Neural cell (in vitro differentiated cells): ENCODE measurements around the gene C3orf70. TPM values are rescaled to one million over a fixed set of nuclear protein-coding genes. Genes with fewer than 3 reads are reported as not detected.

Experiments used
- H2AFZ ChIP-seq: fragments of 200-600, 300-800 bp; sonication (generic), shearing (Covaris generic); 2 replicates; pipeline ENCODE4 v1.6.0; 2014; ENCODE audit warnings: low read depth, mild to moderate bottlenecking, antibody characterized with exemption, low read length, moderate library complexity
- H3F3A ChIP-seq: fragments of 200-600 bp; shearing (Covaris generic); 2 replicates; pipeline ENCODE4 v1.6.1; 2016; ENCODE audit warnings: mild to moderate bottlenecking, moderate library complexity, mixed read lengths, antibody characterized with exemption, low read length; ENCODE audit not compliant: insufficient read depth, poor library complexity, severe bottlenecking
- H3K27ac ChIP-seq: fragments of 200-600, 300-800 bp; sonication (generic), shearing (Covaris generic); 2 replicates; pipeline ENCODE4 v1.5.1; 2014; ENCODE audit warnings: mild to moderate bottlenecking, low read length, moderate library complexity
- H3K27me3 ChIP-seq: fragments of 300-800, 200-600 bp; sonication (generic), shearing (Covaris generic); 2 replicates; pipeline ENCODE4 v1.6.0; 2014; ENCODE audit warnings: mild to moderate bottlenecking, low read depth, low read length, moderate library complexity; ENCODE audit not compliant: insufficient read depth
- H3K36me3 ChIP-seq: fragments of 300-800, 200-600 bp; sonication (generic), shearing (Covaris generic); 2 replicates; pipeline ENCODE4 v1.5.1; 2014; ENCODE audit warnings: mild to moderate bottlenecking, antibody characterized with exemption, low read length, moderate library complexity; ENCODE audit not compliant: insufficient read depth
- H3K4me2 ChIP-seq: fragments of 300-800, 200-600 bp; sonication (generic), shearing (Covaris generic); 2 replicates; pipeline ENCODE4 v1.6.0; 2014; ENCODE audit warnings: mild to moderate bottlenecking, low read length
- H3K4me3 ChIP-seq: fragments of 300-800, 200-600 bp; sonication (generic), shearing (Covaris generic); 2 replicates; pipeline ENCODE4 v1.5.1; 2014; ENCODE audit warnings: mild to moderate bottlenecking, low read length, moderate library complexity
- H3K79me2 ChIP-seq: fragments of 200-600 bp; shearing (Covaris generic); replicated peaks from 2 replicates; pipeline ENCODE4 v1.6.0; 2014; ENCODE audit warnings: mild to moderate bottlenecking, low read length, moderate library complexity; ENCODE audit not compliant: insufficient read depth
- H3K9ac ChIP-seq: fragments of 300-800, 200-600 bp; sonication (generic), shearing (Covaris generic); 2 replicates; pipeline ENCODE4 v1.6.1; 2016; ENCODE audit warnings: mild to moderate bottlenecking, low read length, mixed read lengths
- H3K9me2 ChIP-seq: fragments of 200-600 bp; shearing (Covaris generic); 2 replicates; pipeline ENCODE4 v1.6.1; 2016; ENCODE audit warnings: mild to moderate bottlenecking, low read length, mixed read lengths; ENCODE audit not compliant: insufficient read depth
- H3K9me3 ChIP-seq: fragments of 200-600, 300-800 bp; sonication (generic), shearing (Covaris generic); 2 replicates; pipeline ENCODE4 v1.6.1; 2016; ENCODE audit warnings: mild to moderate bottlenecking, mixed run types, low read length, moderate library complexity, mixed read lengths
- H4K20me1 ChIP-seq: fragments of 200-600 bp; shearing (Covaris generic); 2 replicates; pipeline ENCODE4 v1.6.1; 2016; ENCODE audit warnings: mild to moderate bottlenecking, mixed run types; ENCODE audit not compliant: insufficient read depth
- CTCF ChIP-seq: fragments of 450-650 bp; IDR thresholded peaks from 2 replicates; pipeline ENCODE4 v1.5.1; 2014; ENCODE audit warnings: antibody characterized with exemption, mild to moderate bottlenecking, moderate library complexity; ENCODE audit not compliant: poor library complexity, severe bottlenecking
- EP300 ChIP-seq: fragments of 450-650 bp; conservative IDR thresholded peaks from 2 replicates; pipeline ENCODE4 v1.6.1; 2014; ENCODE audit warnings: antibody characterized with exemption, mild to moderate bottlenecking, moderate library complexity; ENCODE audit not compliant: poor library complexity, severe bottlenecking
- EZH2 ChIP-seq: fragments of 200-600, 300-800 bp; shearing (Covaris generic), sonication (generic); IDR thresholded peaks from 2 replicates; pipeline ENCODE4 v1.6.1; 2014; ENCODE audit warnings: antibody characterized with exemption, low read length, borderline replicate concordance, mild to moderate bottlenecking; ENCODE audit not compliant: insufficient read depth, poor library complexity, severe bottlenecking
- MXI1 ChIP-seq: fragments of 450-650 bp; conservative IDR thresholded peaks from 2 replicates; pipeline ENCODE4 v1.6.1; 2014; ENCODE audit warnings: antibody characterized with exemption, mild to moderate bottlenecking; ENCODE audit not compliant: poor library complexity, severe bottlenecking
- POLR2AphosphoS5 ChIP-seq: IDR thresholded peaks from 2 replicates; pipeline ENCODE4 v1.6.1; 2012
- RAD21 ChIP-seq: fragments of 450-650 bp; conservative IDR thresholded peaks from 2 replicates; pipeline ENCODE4 v1.6.1; 2014; ENCODE audit warnings: antibody characterized with exemption, mild to moderate bottlenecking, moderate library complexity
- REST ChIP-seq: IDR thresholded peaks from 2 replicates; pipeline ENCODE4 v1.6.1; 2012; ENCODE audit warnings: borderline replicate concordance
- SMC3 ChIP-seq: fragments of 450-650 bp; conservative IDR thresholded peaks from 2 replicates; pipeline ENCODE4 v1.6.1; 2014; ENCODE audit warnings: antibody characterized with exemption, mild to moderate bottlenecking, moderate library complexity; ENCODE audit not compliant: poor library complexity
- TAF1 ChIP-seq: IDR thresholded peaks from 2 replicates; pipeline ENCODE4 v1.6.1; 2012; ENCODE audit warnings: low read depth
- polyA plus RNA-seq: library from polyadenylated mRNA; depleted of rRNA; stranded (reverse); fragments of >200 nt; gene quantifications from 2 replicates; pipeline ENCODE4 v1.2.3, GENCODE V29; 2014

Gene C3orf70
- polyA plus RNA-seq, 1 donor from 2014 or later, result 3.4 TPM

GRCh38 chr3:185153861-185154629, 1.2 kb upstream of the C3orf70 start:
- Histone ChIP-seq H3K9me3 (no peaks in the 10 kb centered on the region), H3K4me2 (no peak overlapping the region), H2AFZ (no peak overlapping the region), H3K9me2 (no peaks in the 10 kb centered on the region), H4K20me1 (no peaks in the 10 kb centered on the region), H3K4me3 (no peak overlapping the region), H3F3A (no peaks in the 10 kb centered on the region), H3K27ac (no peak overlapping the region), H3K36me3 (no peaks in the 10 kb centered on the region), H3K9ac (no peak overlapping the region), H3K79me2 (no peaks in the 10 kb centered on the region), H3K27me3 (peaks cover 29% of the 10 kb centered on the region)
- TF ChIP-seq TAF1, result no peak
- TF ChIP-seq EZH2, result no peak
- TF ChIP-seq CTCF, result no peak
- TF ChIP-seq RAD21, result no peak
- no peak for TF ChIP-seq MXI1
- no peak for TF ChIP-seq SMC3
- no peak for TF ChIP-seq REST
- no peak for TF ChIP-seq POLR2AphosphoS5
- TF ChIP-seq EP300, result no peak

GRCh38 chr3:185153171-185153771, 411 bp upstream of the C3orf70 start:
- Histone ChIP-seq H3K27ac (peak overlapping the region; percentile 70), H3K36me3 (no peaks in the 10 kb centered on the region)

More at GRCh38 chr3:185153171-185153771, 411 bp upstream of the C3orf70 start:
- no peaks in the 10 kb centered on the region for H3F3A ChIP-seq
- no peaks in the 10 kb centered on the region for H3K9me2 ChIP-seq
- TF ChIP-seq TAF1 (peak; percentile 25), POLR2AphosphoS5 (no peak)
- H2AFZ ChIP-seq, result peak overlapping the region; percentile 52
- no peaks in the 10 kb centered on the region for H3K9me3 ChIP-seq
- no peaks in the 10 kb centered on the region for H3K79me2 ChIP-seq
- peak overlapping the region; percentile 81 for H3K4me3 ChIP-seq
- peaks cover 29% of the 10 kb centered on the region for H3K27me3 ChIP-seq
- H4K20me1 ChIP-seq, result no peaks in the 10 kb centered on the region
- peak overlapping the region; percentile 72 for H3K9ac ChIP-seq
- no peak overlapping the region for H3K4me2 ChIP-seq
